CD4-positive, alpha-beta T cell (primary cell): ENCODE data around the gene MTERF4. TPM values are rescaled to one million over a fixed set of nuclear protein-coding genes. Genes with fewer than 3 reads are reported as not detected.

Experiments
- ATAC-seq: fragments of 200-7000 bp; cut with Tn5 transposase; one replicate; pipeline ENCODE4 v1.10.0; 2022; ENCODE audit warnings: mild to moderate bottlenecking; ENCODE audit not compliant: poor library complexity
- CTCF ChIA-PET: fragments of 350-600 bp; sonication (Branson Sonifier 250); formaldehyde crosslinking; loops from one replicate; lab custom pipeline; 2021; ENCODE audit warnings: antibody characterized with exemption, inconsistent platforms; lab: Charles Lee
- POLR2A ChIA-PET: fragments of 350-600 bp; sonication (Branson Sonifier 250); formaldehyde crosslinking; loops from one replicate; lab custom pipeline; 2021; ENCODE audit warnings: antibody characterized with exemption, inconsistent platforms; lab: Charles Lee
- DNase-seq, 14 experiments: peaks; one replicate each; pipeline ENCODE4 v3.0.0-alpha.2; 2013 to 2020; ENCODE audit warnings: mixed read lengths in 2 of 14
- H3K27ac ChIP-seq, 2 donors: one replicate each; pipeline versions ENCODE4 v1.5.1 to v1.7.0; 2013; ENCODE audit warnings: low read length in 2 of 2, low read depth in 1 of 2, mild to moderate bottlenecking in 1 of 2
- H3K27me3 ChIP-seq, 2 experiments: 1 replicate in 1 of 2; 2 replicates in 1 of 2; pipeline versions ENCODE4 v1.6.1 to v1.7.0; 2013; ENCODE audit warnings: low read length in 2 of 2, control low read depth in 1 of 2, mild to moderate bottlenecking in 1 of 2, moderate library complexity in 1 of 2; ENCODE audit not compliant: insufficient read depth in 2 of 2, control insufficient read depth in 1 of 2
- H3K36me3 ChIP-seq: one replicate; pipeline ENCODE4 v1.6.1; 2013; ENCODE audit warnings: low read length, control low read depth; ENCODE audit not compliant: insufficient read depth
- H3K4me1 ChIP-seq: one replicate; pipeline ENCODE4 v1.6.1; 2013; ENCODE audit warnings: low read length, control low read depth; ENCODE audit not compliant: insufficient read depth
- H3K4me3 ChIP-seq: one replicate; pipeline ENCODE4 v1.5.1; 2013; ENCODE audit warnings: mild to moderate bottlenecking, low read length, moderate library complexity
- H3K9me3 ChIP-seq, 2 experiments: 1 replicate in 1 of 2; 2 replicates in 1 of 2; pipeline versions ENCODE4 v1.6.1 to v1.7.0; 2013; ENCODE audit warnings: low read length in 2 of 2, mild to moderate bottlenecking in 2 of 2, control low read depth in 1 of 2, moderate library complexity in 1 of 2; ENCODE audit not compliant: control insufficient read depth in 1 of 2, insufficient read depth in 1 of 2
- H3K27ac Mint-ChIP-seq: one replicate; pipeline ENCODE4 v1.8.0; 2020; ENCODE audit warnings: mixed read lengths
- H3K27me3 Mint-ChIP-seq: one replicate; pipeline ENCODE4 v1.8.0; 2021; ENCODE audit warnings: mixed read lengths
- H3K36me3 Mint-ChIP-seq: one replicate; pipeline ENCODE4 v1.8.0; 2021; ENCODE audit warnings: low read depth, mixed read lengths
- H3K4me1 Mint-ChIP-seq: one replicate; pipeline ENCODE4 v1.8.0; 2021; ENCODE audit warnings: low read depth, mixed read lengths
- H3K4me3 Mint-ChIP-seq: one replicate; pipeline ENCODE4 v1.8.0; 2020; ENCODE audit warnings: mild to moderate bottlenecking, mixed read lengths
- H3K9me3 Mint-ChIP-seq: one replicate; pipeline ENCODE4 v1.8.0; 2020; ENCODE audit warnings: mixed read lengths
- intact Hi-C, 2 experiments: fragments of 100-400 bp; cut with DNase I in 1 of 2; cut with micrococcal nuclease in 1 of 2; formaldehyde crosslinking; loops; one replicate each; pipeline versions ENCODE4 v1.15.1 to v1.9.0; 2023 to 2025; cut with DNase I, micrococcal nuclease
- total RNA-seq, 174 experiments: library from RNA in 2 of 174; stranded (reverse) in 2 of 174; gene quantifications; one replicate each; pipeline ENCODE4 v1.2.3 and lab custom pipeline; 2021 to 2026
- TF ChIP-seq, protein P1 (sequence below): fragments of 200-600 bp; IDR thresholded peaks from one replicate; pipeline ENCODE4 v1.8.0; 2022; ENCODE audit warnings: antibody characterized with exemption, mild to moderate bottlenecking

The MTERF4 gene
- total RNA-seq, 2 experiments from 2014 or later = 84.0 to 87.5 TPM

- Histone ChIP-seq H3K36me3 (peaks cover 33% of the 10 kb centered on the region), H3K27me3 (no peaks in the 10 kb centered on the region), H3K4me1 (peaks cover 30% of the 10 kb centered on the region), H3K4me3 (no peak overlapping the region), H3K27ac (no peak overlapping the region), H3K9me3 (no peaks in the 10 kb centered on the region)
- Mint-ChIP-seq H3K9me3 (no peaks in the 10 kb centered on the region), H3K27me3 (no peaks in the 10 kb centered on the region), H3K4me1 (peaks cover 33% of the 10 kb centered on the region), H3K4me3 (no peak overlapping the region), H3K36me3 (peaks cover 69% of the 10 kb centered on the region), H3K27ac (no peak overlapping the region)
- intact Hi-C loops = no loop called here
- ATAC-seq (no peak), DNase-seq (no peak)
- POLR2A ChIA-PET = no interaction called here
- CTCF ChIA-PET = interaction anchor here (2.1 kb wide), 1 partner anchor 36 kb away, joined by 7 read pairs; no protein-coding TSS in a partner anchor
- TF ChIP-seq, protein P1, sequence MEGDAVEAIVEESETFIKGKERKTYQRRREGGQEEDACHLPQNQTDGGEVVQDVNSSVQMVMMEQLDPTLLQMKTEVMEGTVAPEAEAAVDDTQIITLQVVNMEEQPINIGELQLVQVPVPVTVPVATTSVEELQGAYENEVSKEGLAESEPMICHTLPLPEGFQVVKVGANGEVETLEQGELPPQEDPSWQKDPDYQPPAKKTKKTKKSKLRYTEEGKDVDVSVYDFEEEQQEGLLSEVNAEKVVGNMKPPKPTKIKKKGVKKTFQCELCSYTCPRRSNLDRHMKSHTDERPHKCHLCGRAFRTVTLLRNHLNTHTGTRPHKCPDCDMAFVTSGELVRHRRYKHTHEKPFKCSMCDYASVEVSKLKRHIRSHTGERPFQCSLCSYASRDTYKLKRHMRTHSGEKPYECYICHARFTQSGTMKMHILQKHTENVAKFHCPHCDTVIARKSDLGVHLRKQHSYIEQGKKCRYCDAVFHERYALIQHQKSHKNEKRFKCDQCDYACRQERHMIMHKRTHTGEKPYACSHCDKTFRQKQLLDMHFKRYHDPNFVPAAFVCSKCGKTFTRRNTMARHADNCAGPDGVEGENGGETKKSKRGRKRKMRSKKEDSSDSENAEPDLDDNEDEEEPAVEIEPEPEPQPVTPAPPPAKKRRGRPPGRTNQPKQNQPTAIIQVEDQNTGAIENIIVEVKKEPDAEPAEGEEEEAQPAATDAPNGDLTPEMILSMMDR = no peak
Observed at GRCh38 chr2:241114836-241115235, 12.7 kb upstream of the MTERF4 start.

DNA sequence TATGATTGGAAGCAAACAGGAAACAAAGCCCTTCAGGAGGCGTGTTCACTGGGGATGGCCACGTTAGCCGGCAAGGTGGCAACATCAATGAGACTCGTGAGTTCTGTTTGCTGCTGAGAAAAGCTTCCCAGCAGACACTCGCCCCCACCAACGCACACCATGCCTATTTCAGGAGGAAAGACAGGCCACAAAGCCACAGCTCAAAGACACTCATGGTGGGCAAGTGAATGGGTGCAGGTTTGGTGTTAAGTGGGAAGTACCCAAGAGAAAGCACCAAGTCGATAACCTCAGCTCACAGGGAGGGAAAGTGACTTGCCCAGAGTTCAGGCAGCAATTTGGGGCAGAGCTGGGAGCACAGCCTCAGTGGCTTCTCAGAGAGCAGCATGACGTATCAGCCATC, 10.5 kb upstream of the MTERF4 start:
- Histone ChIP-seq H3K9me3 (peaks cover 0 to 13% of the 10 kb centered on the region in 2 experiments), H3K36me3 (peaks cover 29% of the 10 kb centered on the region), H3K27ac (peak overlapping the region; percentile 54 to 90), H3K4me1 (peaks cover 52% of the 10 kb centered on the region), H3K27me3 (no peaks in the 10 kb centered on the region), H3K4me3 (peak overlapping the region; percentile 68)
- TF ChIP-seq, protein P1 = no peak
- intact Hi-C loops = no loop called here
- H3K9me3 Mint-ChIP-seq = peaks cover 2% of the 10 kb centered on the region
- peak overlapping the region; percentile 95 for H3K27ac Mint-ChIP-seq
- no peaks in the 10 kb centered on the region for H3K27me3 Mint-ChIP-seq
- ATAC-seq (peak; percentile 39), DNase-seq (peak in 8 of 14 experiments; percentile 27 to 85 (median 53))
- H3K4me1 Mint-ChIP-seq = peaks cover 48% of the 10 kb centered on the region
- ChIA-PET POLR2A (interaction anchor here (0.8 to 4.4 kb wide), 3 partner anchors 11 to 37 kb away, joined by 4 to 31 read pairs (median 9); partner anchors contain the start of genes MTERF4 and PASK), CTCF (interaction anchor here (0.5 to 1.6 kb wide), 3 partner anchors 20 to 38 kb away, joined by 3 to 7 read pairs (median 5); partner anchors contain the start of gene PPP1R7)
- H3K4me3 Mint-ChIP-seq = peak overlapping the region; percentile 83
- peaks cover 68% of the 10 kb centered on the region for H3K36me3 Mint-ChIP-seq

DNA sequence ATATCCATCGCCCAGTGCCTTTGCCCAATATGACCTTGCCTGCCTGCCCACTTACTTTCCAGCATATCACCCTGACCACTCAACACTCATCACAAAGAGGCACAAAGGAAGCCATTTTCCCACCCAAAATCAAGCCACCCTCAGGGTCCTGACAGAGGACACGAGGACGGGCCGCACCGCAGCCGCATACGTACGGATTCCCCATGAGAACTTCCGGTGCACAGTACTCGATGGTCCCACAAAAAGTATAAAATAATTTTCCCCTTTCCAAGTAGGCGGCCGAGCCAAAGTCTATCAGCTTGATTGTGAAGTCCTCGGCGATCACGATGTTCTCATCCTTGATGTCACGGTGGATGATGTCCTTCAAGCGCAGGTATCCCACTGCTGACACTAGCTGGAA, 10.0 kb upstream of the MTERF4 start:
- TF ChIP-seq, protein P1 = no peak
- DNase-seq = no peak
- POLR2A ChIA-PET = interaction anchor here (1.4 to 5.1 kb wide), 3 partner anchors 10 to 38 kb away, joined by 9 to 40 read pairs (median 31); partner anchors contain the start of genes MTERF4, PASK and PPP1R7
- no peak for ATAC-seq
- H3K27ac ChIP-seq = peak overlapping the region; percentile 54 to 90
- H3K27me3 ChIP-seq = no peaks in the 10 kb centered on the region
- peaks cover 63% of the 10 kb centered on the region for H3K36me3 Mint-ChIP-seq
- H3K4me3 Mint-ChIP-seq = peak overlapping the region; percentile 83
- intact Hi-C loops = no loop called here
- peak overlapping the region; percentile 68 for H3K4me3 ChIP-seq
- CTCF ChIA-PET = interaction anchor here (0.5 to 1.3 kb wide), 2 partner anchors 20 to 34 kb away, joined by 3 to 7 read pairs; no protein-coding TSS in a partner anchor
- peaks cover 0 to 13% of the 10 kb centered on the region in 2 experiments for H3K9me3 ChIP-seq
- peaks cover 53% of the 10 kb centered on the region for H3K4me1 Mint-ChIP-seq
- H3K9me3 Mint-ChIP-seq = peaks cover 2% of the 10 kb centered on the region
- no peaks in the 10 kb centered on the region for H3K27me3 Mint-ChIP-seq
- H3K27ac Mint-ChIP-seq = peak overlapping the region; percentile 95
- peaks cover 58% of the 10 kb centered on the region for H3K4me1 ChIP-seq
- peaks cover 31% of the 10 kb centered on the region for H3K36me3 ChIP-seq
